NCI-H2081 treated with DMSO at 0.1 percent for 48 hours (cell line): ENCODE measurements around the gene AK1.

Experiments used
- DNase-seq: peaks from one replicate; lab custom pipeline; 2025; lab: John Stamatoyannopoulos, UW

AK1 gene

GRCh38 chr9:127877566-127877998 is at the start of gene AK1:
TSS of gene AK1 (minus strand) at chr9:127877675. CDS start at chr9:127874617, 3,058 bp downstream.
- no peak for DNase-seq

GRCh38 chr9:127926906-127927200 is 49.4 kb upstream of the AK1 start:
- DNase-seq = no peak

- no peak for DNase-seq
Observed at GRCh38 chr9:127925959-127926905, 48.8 kb upstream of the AK1 start.

- DNase-seq = no peak
Observed at GRCh38 chr9:127924736-127925444, 47.4 kb upstream of the AK1 start.

GRCh38 chr9:127923771-127924170 is 46.3 kb upstream of the AK1 start:
- no peak for DNase-seq

GRCh38 chr9:127923046-127923445 is 45.6 kb upstream of the AK1 start:
- DNase-seq = no peak

- no peak for DNase-seq
Observed at GRCh38 chr9:127921557-127922120, 44.2 kb upstream of the AK1 start.

- no peak for DNase-seq
Observed at GRCh38 chr9:127920794-127921193, 43.3 kb upstream of the AK1 start.

GRCh38 chr9:127919253-127919815 is 41.9 kb upstream of the AK1 start:
- DNase-seq = no peak

GRCh38 chr9:127918183-127919107 is 41.0 kb upstream of the AK1 start:
- no peak for DNase-seq

GRCh38 chr9:127917603-127918002 is 40.1 kb upstream of the AK1 start:
- DNase-seq = no peak

- no peak for DNase-seq
Observed at GRCh38 chr9:127916720-127917581, 39.5 kb upstream of the AK1 start, which contains the start of gene ST6GALNAC4. TSS of gene ST6GALNAC4 (minus strand) at chr9:127917041. CDS start at chr9:127916419, 622 bp downstream.

GRCh38 chr9:127915801-127916719 is 38.6 kb upstream of the AK1 start:
- no peak for DNase-seq

GRCh38 chr9:127915325-127915752 is 37.9 kb upstream of the AK1 start:
- DNase-seq = no peak

- no peak for DNase-seq
Observed at GRCh38 chr9:127913682-127914081, 36.2 kb upstream of the AK1 start.

GRCh38 chr9:127912882-127913281 is 35.4 kb upstream of the AK1 start:
- DNase-seq = no peak

GRCh38 chr9:127912296-127912695 is 34.8 kb upstream of the AK1 start:
- DNase-seq = no peak

GRCh38 chr9:127910613-127911205 is 33.2 kb upstream of the AK1 start:
- no peak for DNase-seq

GRCh38 chr9:127909839-127910273 is 32.4 kb upstream of the AK1 start:
- no peak for DNase-seq
